Uterus (tissue), 2 donors: ENCODE data around the gene MAPK11.

Experiments used
- POLR2A ChIP-seq, 2 donors: fragments of 450-650 bp; IDR thresholded peaks; one replicate each; pipeline ENCODE4 v1.6.1; 2016; ENCODE audit warnings: antibody characterized with exemption in 2 of 2, mild to moderate bottlenecking in 1 of 2, moderate library complexity in 1 of 2
- TF ChIP-seq, protein P1 (sequence below), 4 experiments: fragments of 200-600 bp in 2 of 4; fragments of 450-650 bp in 2 of 4; sonication (generic) in 2 of 4; IDR thresholded peaks; one replicate each; pipeline ENCODE4 v1.5.1; 2016 to 2019; ENCODE audit warnings: antibody characterized with exemption in 4 of 4, mild to moderate bottlenecking in 2 of 4, moderate library complexity in 1 of 4

DNA sequence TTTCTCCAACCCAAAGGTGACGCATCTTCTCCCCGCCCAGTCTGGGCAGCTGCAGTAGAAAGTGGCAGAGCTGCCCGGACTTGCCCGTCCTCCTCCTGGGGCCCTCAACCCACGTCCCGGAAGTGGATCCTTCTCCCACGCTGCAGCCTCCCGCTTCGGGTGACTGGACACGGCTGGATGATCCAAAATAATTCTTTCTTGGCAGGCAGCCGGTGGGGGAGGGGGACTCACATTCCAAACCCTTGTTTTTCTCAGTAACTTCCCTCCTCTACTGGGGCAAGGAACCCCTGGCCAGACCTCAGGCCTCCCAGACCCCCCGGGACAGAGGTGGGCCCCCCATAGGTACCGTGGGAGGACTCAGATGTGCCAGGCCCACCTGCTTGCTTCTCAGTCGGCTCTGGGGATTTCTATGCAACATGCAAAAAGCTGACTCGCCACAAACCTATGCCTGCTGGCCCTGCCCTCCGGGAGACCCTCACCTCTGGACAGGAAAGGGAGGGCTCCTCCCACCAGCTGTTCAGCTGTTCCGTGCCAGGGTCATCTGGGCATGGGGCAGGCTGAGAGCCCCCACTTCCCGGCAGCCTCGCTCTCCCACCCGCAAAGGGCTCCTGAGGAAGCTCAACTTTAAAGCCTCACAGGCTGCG, 35.9 kb upstream of the MAPK11 start:
- TF ChIP-seq, protein P1, sequence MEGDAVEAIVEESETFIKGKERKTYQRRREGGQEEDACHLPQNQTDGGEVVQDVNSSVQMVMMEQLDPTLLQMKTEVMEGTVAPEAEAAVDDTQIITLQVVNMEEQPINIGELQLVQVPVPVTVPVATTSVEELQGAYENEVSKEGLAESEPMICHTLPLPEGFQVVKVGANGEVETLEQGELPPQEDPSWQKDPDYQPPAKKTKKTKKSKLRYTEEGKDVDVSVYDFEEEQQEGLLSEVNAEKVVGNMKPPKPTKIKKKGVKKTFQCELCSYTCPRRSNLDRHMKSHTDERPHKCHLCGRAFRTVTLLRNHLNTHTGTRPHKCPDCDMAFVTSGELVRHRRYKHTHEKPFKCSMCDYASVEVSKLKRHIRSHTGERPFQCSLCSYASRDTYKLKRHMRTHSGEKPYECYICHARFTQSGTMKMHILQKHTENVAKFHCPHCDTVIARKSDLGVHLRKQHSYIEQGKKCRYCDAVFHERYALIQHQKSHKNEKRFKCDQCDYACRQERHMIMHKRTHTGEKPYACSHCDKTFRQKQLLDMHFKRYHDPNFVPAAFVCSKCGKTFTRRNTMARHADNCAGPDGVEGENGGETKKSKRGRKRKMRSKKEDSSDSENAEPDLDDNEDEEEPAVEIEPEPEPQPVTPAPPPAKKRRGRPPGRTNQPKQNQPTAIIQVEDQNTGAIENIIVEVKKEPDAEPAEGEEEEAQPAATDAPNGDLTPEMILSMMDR (IDR thresholded peaks at IDR 0.05): no peak
- TF ChIP-seq POLR2A (IDR thresholded peaks at IDR 0.05): no peak
